SK-N-SH (cell line): ENCODE data around the gene GLI2. TPM values are rescaled to one million over a fixed set of nuclear protein-coding genes. Genes with fewer than 3 reads are reported as not detected.

ENCODE experiments used
- CTCF ChIA-PET: fragments of 300-600, 350-600 bp; formaldehyde crosslinking; extraction: SDS; loops from one replicate; lab custom pipeline; 2021; lab: Yijun Ruan, JAX
- POLR2A ChIA-PET: fragments of 350-600 bp; sonication (Branson Sonifier 250); formaldehyde crosslinking; extraction: SDS; loops from one replicate; lab custom pipeline; 2020; ENCODE audit warnings: antibody characterized with exemption, inconsistent platforms; lab: Yijun Ruan, JAX
- DNase-seq: peaks from one replicate; pipeline ENCODE4 v3.0.0; 2012
- H2AFZ ChIP-seq: fragments of 200-600 bp; sonication (generic); 2 replicates; pipeline ENCODE4 v1.8.1; 2016; ENCODE audit warnings: antibody characterized with exemption, mild to moderate bottlenecking, low read depth
- H3F3A ChIP-seq: fragments of 200-600 bp; sonication (generic); replicated peaks from 2 replicates; pipeline ENCODE3; 2016; ENCODE audit warnings: antibody characterized with exemption, mild to moderate bottlenecking; ENCODE audit not compliant: insufficient read depth
- H3K27ac ChIP-seq, 2 experiments: fragments of 200-500 bp in 1 of 2; fragments of 200-600 bp in 1 of 2; sonication (Bioruptor generic) in 1 of 2; sonication (generic), shearing (Covaris generic) in 1 of 2; 2 replicates each; pipeline versions ENCODE4 v1.5.1 to v1.6.1; 2014 to 2016; ENCODE audit warnings: low read depth in 2 of 2, inconsistent platforms in 1 of 2, low read length in 1 of 2, mild to moderate bottlenecking in 1 of 2, mixed read lengths in 1 of 2
- H3K27me3 ChIP-seq: fragments of 200-600 bp; sonication (generic), shearing (Covaris generic); 2 replicates; pipeline ENCODE4 v1.6.1; 2016; ENCODE audit warnings: mixed run types; ENCODE audit not compliant: insufficient read depth
- H3K36me3 ChIP-seq, 2 experiments: fragments of 200-500 bp in 1 of 2; fragments of 200-600 bp in 1 of 2; sonication (Bioruptor generic) in 1 of 2; sonication (generic) in 1 of 2; replicated peaks in 1 of 2; 2 replicates each; pipeline versions ENCODE3 to v1.5.1; 2014 to 2016; ENCODE audit warnings: low read length in 1 of 2, mild to moderate bottlenecking in 1 of 2; ENCODE audit not compliant: insufficient read depth in 2 of 2, control insufficient read depth in 1 of 2
- H3K4me1 ChIP-seq, 2 experiments: fragments of 200-500 bp in 1 of 2; fragments of 200-600 bp in 1 of 2; sonication (Bioruptor generic) in 1 of 2; sonication (generic), shearing (Covaris generic) in 1 of 2; 2 replicates each; pipeline versions ENCODE4 v1.5.1 to v1.6.1; 2014 to 2016; ENCODE audit warnings: low read depth in 1 of 2, low read length in 1 of 2, mixed run types in 1 of 2; ENCODE audit not compliant: insufficient read depth in 2 of 2, control insufficient read depth in 1 of 2
- H3K4me2 ChIP-seq: fragments of 200-600 bp; sonication (generic), shearing (Covaris generic); 2 replicates; pipeline ENCODE4 v1.6.1; 2017; ENCODE audit warnings: mixed run types
- H3K4me3 ChIP-seq, 2 experiments: fragments of 200-500 bp in 1 of 2; fragments of 200-600 bp in 1 of 2; sonication (Bioruptor generic) in 1 of 2; sonication (generic), shearing (Covaris generic) in 1 of 2; 2 replicates each; pipeline versions ENCODE4 v1.5.1 to v1.8.1; 2014 to 2016; ENCODE audit warnings: low read depth in 2 of 2, inconsistent platforms in 1 of 2, low read length in 1 of 2, mild to moderate bottlenecking in 1 of 2, mixed read lengths in 1 of 2, moderate library complexity in 1 of 2
- H3K79me2 ChIP-seq: fragments of 200-600 bp; sonication (generic); 2 replicates; pipeline ENCODE4 v1.8.1; 2017; ENCODE audit warnings: mild to moderate bottlenecking; ENCODE audit not compliant: insufficient read depth
- H3K9ac ChIP-seq: fragments of 200-600 bp; sonication (generic); 2 replicates; pipeline ENCODE4 v1.6.1; 2017; ENCODE audit warnings: mixed run types
- H3K9me2 ChIP-seq: fragments of 200-600 bp; sonication (generic); 2 replicates; pipeline ENCODE4 v1.6.1; 2017; ENCODE audit warnings: mixed run types
- H3K9me3 ChIP-seq: fragments of 200-600 bp; sonication (generic); 2 replicates; pipeline ENCODE4 v1.6.1; 2017; ENCODE audit warnings: mixed run types, mild to moderate bottlenecking, moderate library complexity
- H4K20me1 ChIP-seq: fragments of 200-600 bp; sonication (generic); 2 replicates; pipeline ENCODE4 v1.6.1; 2017; ENCODE audit warnings: mild to moderate bottlenecking, mixed run types; ENCODE audit not compliant: insufficient read depth
- CHD2 ChIP-seq: fragments of 150-350 bp; IDR thresholded peaks from 2 replicates; pipeline ENCODE4 v1.6.1; 2018; ENCODE audit warnings: low read length; ENCODE audit not compliant: partially characterized antibody
- FOSL2 ChIP-seq: IDR thresholded peaks from 2 replicates; pipeline ENCODE4 v1.4.0; 2012; ENCODE audit warnings: low read depth, mild to moderate bottlenecking, moderate library complexity, borderline replicate concordance
- FOXJ3 ChIP-seq: sonication (generic); formaldehyde crosslinking; IDR thresholded peaks from 2 replicates; pipeline ENCODE4 v1.5.1; 2020; ENCODE audit warnings: mild to moderate bottlenecking, missing genetic modification reagents
- GATA2 ChIP-seq: sonication (generic); formaldehyde crosslinking; IDR thresholded peaks from 2 replicates; pipeline ENCODE4 v1.5.0; 2020; ENCODE audit warnings: mild to moderate bottlenecking, missing genetic modification reagents
- JUND ChIP-seq: IDR thresholded peaks from 2 replicates; pipeline ENCODE4 v1.4.0; 2012
- MAX ChIP-seq: IDR thresholded peaks from 2 replicates; pipeline ENCODE4 v1.4.0; 2012; ENCODE audit warnings: low read depth
- MEF2A ChIP-seq: IDR thresholded peaks from 2 replicates; pipeline ENCODE4 v1.4.0; 2012; ENCODE audit warnings: low read depth, borderline replicate concordance
- MXI1 ChIP-seq: IDR thresholded peaks from 2 replicates; pipeline ENCODE4 v1.6.1; 2012; ENCODE audit warnings: mild to moderate bottlenecking, low read depth, low read length, improper control_type of control experiment
- NFIC ChIP-seq: IDR thresholded peaks from 2 replicates; pipeline ENCODE4 v1.4.0; 2012; ENCODE audit warnings: borderline replicate concordance
- NRF1 ChIP-seq: IDR thresholded peaks from 2 replicates; pipeline ENCODE4 v1.6.1; 2012; ENCODE audit warnings: low read depth, mild to moderate bottlenecking, low read length
- POLR2AphosphoS5 ChIP-seq: IDR thresholded peaks from 2 replicates; pipeline ENCODE4 v1.6.1; 2012; ENCODE audit warnings: low read depth, low read length
- RAD21 ChIP-seq: IDR thresholded peaks from 2 replicates; pipeline ENCODE4 v1.6.1; 2012; ENCODE audit warnings: mild to moderate bottlenecking, low read length
- REST ChIP-seq: IDR thresholded peaks from 2 replicates; pipeline ENCODE4 v1.6.1; 2012; ENCODE audit warnings: mild to moderate bottlenecking, low read depth, low read length, moderate library complexity
- RFX5 ChIP-seq: IDR thresholded peaks from 2 replicates; pipeline ENCODE4 v1.6.1; 2012; ENCODE audit warnings: mild to moderate bottlenecking, improper control_type of control experiment, low read length
- RXRA ChIP-seq: IDR thresholded peaks from 2 replicates; pipeline ENCODE4 v1.4.0; 2012; ENCODE audit warnings: low read depth, mild to moderate bottlenecking, borderline replicate concordance
- TCF12 ChIP-seq: IDR thresholded peaks from 2 replicates; pipeline ENCODE4 v1.4.0; 2012
- USF2 ChIP-seq: fragments of 150-350 bp; IDR thresholded peaks from 2 replicates; pipeline ENCODE4 v1.6.1; 2017; ENCODE audit warnings: antibody characterized with exemption, low read length, low read depth, borderline replicate concordance
- YY1 ChIP-seq: IDR thresholded peaks from 2 replicates; pipeline ENCODE4 v1.4.0; 2012; ENCODE audit warnings: low read depth, mild to moderate bottlenecking
- ZBTB33 ChIP-seq: IDR thresholded peaks from 2 replicates; pipeline ENCODE4 v1.4.0; 2012; ENCODE audit warnings: low read depth, borderline replicate concordance
- WGBS: methylation state at CpG from one replicate; pipeline ENCODE4 v1.1.6; 2017; ENCODE audit warnings: low lambda C conversion rate; 5-methylcytosine and 5-hydroxymethylcytosine counted together
- polyA plus RNA-seq, 3 experiments: library from polyadenylated mRNA; depleted of rRNA; stranded (reverse); fragments of >200 nt; gene quantifications; 2 replicates each; pipeline ENCODE4 v1.2.3, GENCODE V29; 2012
- TF ChIP-seq, protein P1 (sequence below): IDR thresholded peaks from 2 replicates; pipeline ENCODE4 v1.4.0; 2012; ENCODE audit warnings: low read depth, borderline replicate concordance

The GLI2 gene
- polyA plus RNA-seq, 1 of the 3 experiments (the other 2 are of a cell fraction): 3.4 TPM

DNA sequence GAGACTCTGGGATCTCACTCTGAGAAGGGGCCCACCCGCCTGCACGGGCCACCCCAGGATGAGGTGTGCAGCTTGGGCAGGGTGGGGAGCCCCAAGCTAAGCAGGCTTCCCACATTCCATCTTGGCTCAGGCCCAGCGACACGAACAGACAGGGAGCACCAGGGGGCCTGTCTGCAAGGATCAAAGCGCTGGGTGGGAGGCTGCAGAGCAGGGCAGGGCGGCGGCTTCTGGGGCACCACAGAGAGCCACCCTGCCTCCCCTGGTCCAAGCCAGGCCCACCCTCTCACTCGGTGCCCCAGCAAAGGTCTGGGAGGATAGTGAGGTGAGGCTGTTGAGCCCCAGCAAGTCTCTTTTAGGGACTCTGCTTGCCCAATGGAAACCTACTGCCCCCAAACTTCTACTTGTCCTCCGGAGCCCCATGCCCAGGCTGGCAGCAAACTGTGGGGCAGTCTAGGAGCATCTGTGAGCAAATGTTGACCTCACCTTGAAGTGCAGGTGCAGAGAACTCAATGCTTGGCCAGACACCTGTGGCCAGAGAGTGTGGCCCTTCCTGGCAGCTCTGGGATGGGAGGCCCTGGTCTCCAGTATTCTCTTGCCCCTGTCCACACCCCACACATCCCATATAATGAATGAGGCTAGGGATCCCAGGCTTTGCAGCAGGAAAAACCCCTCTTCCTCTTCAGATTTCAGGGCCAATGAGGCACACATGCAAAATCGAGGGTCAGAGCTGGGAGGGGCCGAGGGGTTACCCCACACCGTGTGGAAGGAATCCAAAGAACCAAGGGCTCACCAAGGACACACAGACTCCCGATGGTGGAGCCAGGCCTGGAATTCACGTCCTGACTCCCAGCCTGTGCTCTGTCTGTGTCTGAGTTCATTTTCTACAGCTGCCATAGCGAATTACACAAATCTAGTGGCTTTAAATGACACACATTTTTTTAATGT, 18.8 kb upstream of the GLI2 start:
- no peak for TF ChIP-seq JUND
- TF ChIP-seq RXRA: no peak
- TF ChIP-seq, protein P1, sequence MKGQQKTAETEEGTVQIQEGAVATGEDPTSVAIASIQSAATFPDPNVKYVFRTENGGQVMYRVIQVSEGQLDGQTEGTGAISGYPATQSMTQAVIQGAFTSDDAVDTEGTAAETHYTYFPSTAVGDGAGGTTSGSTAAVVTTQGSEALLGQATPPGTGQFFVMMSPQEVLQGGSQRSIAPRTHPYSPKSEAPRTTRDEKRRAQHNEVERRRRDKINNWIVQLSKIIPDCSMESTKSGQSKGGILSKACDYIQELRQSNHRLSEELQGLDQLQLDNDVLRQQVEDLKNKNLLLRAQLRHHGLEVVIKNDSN: no peak
- TF ChIP-seq TCF12: no peak
- TF ChIP-seq GATA2: no peak
- TF ChIP-seq FOSL2: no peak
- no peak for TF ChIP-seq RFX5
- no peak for TF ChIP-seq NFIC
- no peak for TF ChIP-seq MEF2A
- no peak for TF ChIP-seq MXI1
- no peak for TF ChIP-seq CHD2
- TF ChIP-seq RAD21: no peak
- no peak overlapping the region for H3K4me2 ChIP-seq

GRCh38 chr2:120719491-120719890, 16.2 kb upstream of the GLI2 start:
- H3K9me3 ChIP-seq: no peaks in the 10 kb centered on the region
- CTCF ChIA-PET: interaction anchor here (1.0 to 4.3 kb wide), 5 partner anchors 10 to 381 kb away, joined by 3 to 25 read pairs (median 4); partner anchors contain the start of gene GLI2
- no peak for DNase-seq
- TF ChIP-seq USF2 (no peak), ZBTB33 (no peak), REST (no peak), YY1 (no peak), POLR2AphosphoS5 (no peak), NRF1 (no peak), MAX (no peak), FOXJ3 (CRISPR knock-in tag) (no peak)

More for the DNA sequence above, 18.8 kb upstream of the GLI2 start:
- no peak overlapping the region for H3K4me3 ChIP-seq
- DNase-seq: no peak
- peaks cover 0 to 36% of the 10 kb centered on the region in 2 experiments; a peak in 1 of 4 replicates for H3K4me1 ChIP-seq
- H3K27ac ChIP-seq: no peak overlapping the region
- H3K36me3 ChIP-seq: no peaks in the 10 kb centered on the region
- ChIA-PET POLR2A (no interaction called here), CTCF (interaction anchor here (1.0 to 3.0 kb wide), 3 partner anchors 19 to 47 kb away, joined by 3 to 12 read pairs (median 9); partner anchors contain the start of gene GLI2)
- no peaks in the 10 kb centered on the region for H3K9me2 ChIP-seq
- 75% methylated on average over 10 of the region's 15 CpGs for WGBS
- no peaks in the 10 kb centered on the region for H3K9me3 ChIP-seq
- no peak overlapping the region for H3K9ac ChIP-seq
- H3K27me3 ChIP-seq: no peaks in the 10 kb centered on the region
- H4K20me1 ChIP-seq: no peaks in the 10 kb centered on the region
- no peaks in the 10 kb centered on the region for H3K79me2 ChIP-seq
- H3F3A ChIP-seq: peaks cover 5% of the 10 kb centered on the region
- H2AFZ ChIP-seq: no peak overlapping the region

More at GRCh38 chr2:120719491-120719890, 16.2 kb upstream of the GLI2 start:
- Histone ChIP-seq H3K4me3 (no peak overlapping the region), H3K36me3 (no peaks in the 10 kb centered on the region), H3K9me2 (no peaks in the 10 kb centered on the region), H3K27me3 (no peaks in the 10 kb centered on the region), H3K9ac (no peak overlapping the region), H3K27ac (no peak overlapping the region), H3F3A (peaks cover 20% of the 10 kb centered on the region), H4K20me1 (no peaks in the 10 kb centered on the region), H3K4me2 (no peak overlapping the region), H3K4me1 (peaks cover 12 to 40% of the 10 kb centered on the region in 2 experiments; a peak in 2 of 4 replicates), H3K79me2 (no peaks in the 10 kb centered on the region), H2AFZ (no peak overlapping the region)
- WGBS: 77% methylated on average over 3 of the region's 7 CpGs
- POLR2A ChIA-PET: no interaction called here
